ENCODE results near the gene SUPT16H.
"Not testable (repeated sequence)": the region's sequence is repeated elsewhere in the genome, so short reads cannot be mapped to it uniquely, and the experiment has no call there.

The SUPT16H gene

GRCh38 chr14:21384494-21384851 lies 654 bp upstream of the SUPT16H start:
- Mint-ChIP-seq H3K27ac (peak overlapping the region; percentile 97), H3K4me3 (peak overlapping the region; percentile 96), H3K36me3 (ENCODE audit: low read depth) (peaks cover 54% of the 10 kb centered on the region), H3K27me3 (no peaks in the 10 kb centered on the region), H3K4me1 (ENCODE audit: low read depth) (peaks cover 30% of the 10 kb centered on the region), H3K9me3 (no peaks in the 10 kb centered on the region)
- intact Hi-C loops (cut with micrococcal nuclease) = loop anchor here (1.0 kb wide), 2 partner anchors 72 to 115 kb away; partner anchors contain the start of genes CHD8 and HNRNPC

GRCh38 chr14:21382886-21383847 lies 652 bp downstream of the SUPT16H start:
- intact Hi-C loops (cut with micrococcal nuclease) = no loop called here
- H3K4me3 Mint-ChIP-seq = peak overlapping the region; percentile 96
- peak overlapping the region; percentile 97 for H3K27ac Mint-ChIP-seq
- H3K4me1 Mint-ChIP-seq (ENCODE audit: low read depth) = peaks cover 30% of the 10 kb centered on the region
- H3K27me3 Mint-ChIP-seq = no peaks in the 10 kb centered on the region
- H3K9me3 Mint-ChIP-seq = no peaks in the 10 kb centered on the region
- peaks cover 43% of the 10 kb centered on the region for H3K36me3 Mint-ChIP-seq (ENCODE audit: low read depth)

GRCh38 chr14:21382095-21382494 lies 1.7 kb downstream of the SUPT16H start:
- Mint-ChIP-seq H3K27me3 (no peaks in the 10 kb centered on the region), H3K36me3 (ENCODE audit: low read depth) (peaks cover 43% of the 10 kb centered on the region), H3K4me3 (peak overlapping the region; percentile 7), H3K4me1 (ENCODE audit: low read depth) (peaks cover 30% of the 10 kb centered on the region), H3K9me3 (no peaks in the 10 kb centered on the region), H3K27ac (no peak overlapping the region)
- intact Hi-C loops (cut with micrococcal nuclease) = no loop called here

GRCh38 chr14:21379338-21379737 lies 4.5 kb downstream of the SUPT16H start:
- H3K4me3 Mint-ChIP-seq = no peak overlapping the region
- H3K27ac Mint-ChIP-seq = no peak overlapping the region
- H3K9me3 Mint-ChIP-seq = no peaks in the 10 kb centered on the region
- intact Hi-C loops (cut with micrococcal nuclease) = no loop called here
- no peaks in the 10 kb centered on the region for H3K27me3 Mint-ChIP-seq
- peaks cover 37% of the 10 kb centered on the region for H3K36me3 Mint-ChIP-seq (ENCODE audit: low read depth)
- H3K4me1 Mint-ChIP-seq (ENCODE audit: low read depth) = peaks cover 11% of the 10 kb centered on the region

- Mint-ChIP-seq H3K9me3 (no peaks in the 10 kb centered on the region), H3K27ac (no peak overlapping the region), H3K36me3 (ENCODE audit: low read depth) (peaks cover 73% of the 10 kb centered on the region), H3K27me3 (no peaks in the 10 kb centered on the region), H3K4me3 (no peak overlapping the region), H3K4me1 (ENCODE audit: low read depth) (no peaks in the 10 kb centered on the region)
- intact Hi-C loops (cut with micrococcal nuclease) = no loop called here
These were observed 9.8 kb downstream of the SUPT16H start for GRCh38 chr14:21373980-21374379.

- H3K36me3 Mint-ChIP-seq (ENCODE audit: low read depth) = peaks cover 81% of the 10 kb centered on the region
- not testable (repeated sequence) for H3K4me1 Mint-ChIP-seq (ENCODE audit: low read depth)
These were observed 11.0 kb downstream of the SUPT16H start for GRCh38 chr14:21372814-21373213.

DNA sequence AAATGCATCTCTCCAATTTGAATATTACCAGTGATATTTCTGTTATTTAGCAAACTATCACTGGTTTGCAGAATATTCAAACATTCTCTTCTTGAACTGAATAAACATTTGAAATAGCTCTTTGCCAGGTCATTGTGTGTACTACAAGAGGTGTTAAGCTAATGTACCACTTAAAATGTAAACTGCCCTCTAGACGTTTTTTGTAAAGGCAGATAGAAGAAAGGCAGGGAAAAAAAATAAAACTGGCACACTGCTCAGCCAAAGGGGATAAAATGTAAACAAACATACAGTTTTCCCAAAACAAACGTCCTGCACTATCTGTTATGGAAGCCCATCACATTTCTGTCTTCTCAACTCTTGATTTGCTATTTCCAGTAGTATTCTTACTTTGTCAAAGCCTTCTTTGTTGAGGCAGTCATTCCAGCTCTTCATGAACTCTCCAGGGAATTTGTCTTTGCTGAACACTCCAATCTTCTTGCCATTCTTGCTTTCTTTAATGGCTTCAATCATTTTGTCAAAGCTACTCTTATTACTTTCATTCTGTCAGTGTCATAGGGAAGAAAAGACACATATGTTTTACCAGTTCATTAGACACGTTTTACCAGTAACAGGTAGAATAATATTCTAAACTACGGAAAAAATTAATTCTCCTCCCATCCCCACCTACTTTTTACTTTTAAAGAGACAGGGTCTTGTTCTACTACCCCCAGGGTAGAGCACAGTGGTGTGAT lies 13.7 kb downstream of the SUPT16H start:
- intact Hi-C loops (cut with micrococcal nuclease) = no loop called here
- no peak overlapping the region for H3K27ac Mint-ChIP-seq
- H3K36me3 Mint-ChIP-seq (ENCODE audit: low read depth) = peaks cover 90% of the 10 kb centered on the region

More at GRCh38 chr14:21372814-21373213, 11.0 kb downstream of the SUPT16H start:
- H3K4me3 Mint-ChIP-seq; intact Hi-C loops (cut with micrococcal nuclease); H3K27me3 Mint-ChIP-seq; H3K9me3 Mint-ChIP-seq; H3K27ac Mint-ChIP-seq: not testable (repeated sequence)

GRCh38 chr14:21367582-21368144 lies 16.2 kb downstream of the SUPT16H start:
- no peak overlapping the region for H3K27ac Mint-ChIP-seq
- H3K4me3 Mint-ChIP-seq = no peak overlapping the region
- intact Hi-C loops (cut with micrococcal nuclease) = no loop called here
- peaks cover 100% of the 10 kb centered on the region for H3K36me3 Mint-ChIP-seq (ENCODE audit: low read depth)
- no peaks in the 10 kb centered on the region for H3K4me1 Mint-ChIP-seq (ENCODE audit: low read depth)
- no peaks in the 10 kb centered on the region for H3K9me3 Mint-ChIP-seq
- no peaks in the 10 kb centered on the region for H3K27me3 Mint-ChIP-seq

More for the DNA sequence above, 13.7 kb downstream of the SUPT16H start:
- H3K4me1 Mint-ChIP-seq (ENCODE audit: low read depth) = no peaks in the 10 kb centered on the region
- H3K9me3 Mint-ChIP-seq = no peaks in the 10 kb centered on the region
- H3K4me3 Mint-ChIP-seq = no peak overlapping the region
- H3K27me3 Mint-ChIP-seq = no peaks in the 10 kb centered on the region

DNA sequence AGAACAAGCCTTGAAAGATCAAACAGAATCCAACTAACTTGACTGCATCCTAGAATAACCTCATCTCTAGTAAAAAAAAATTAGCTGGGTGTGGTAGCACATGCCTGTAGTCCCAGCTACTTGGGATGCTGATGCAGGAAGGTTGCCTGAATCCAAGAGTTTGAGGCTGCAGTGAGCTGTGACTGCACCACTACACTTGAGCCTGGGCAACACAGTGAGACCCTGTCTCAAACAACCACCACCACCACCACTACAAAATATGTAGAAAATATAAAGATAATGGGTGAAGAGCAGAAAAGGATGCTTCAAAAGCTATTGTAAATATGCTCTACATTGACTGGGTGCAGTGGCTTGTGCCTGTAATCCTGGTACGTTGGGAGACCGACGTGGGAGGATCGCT lies 27.3 kb downstream of the SUPT16H start:
- H3K27me3 Mint-ChIP-seq = no peaks in the 10 kb centered on the region
- intact Hi-C loops (cut with micrococcal nuclease) = no loop called here
- peaks cover 13% of the 10 kb centered on the region for H3K4me1 Mint-ChIP-seq (ENCODE audit: low read depth)
- H3K36me3 Mint-ChIP-seq (ENCODE audit: low read depth) = peaks cover 98% of the 10 kb centered on the region
- no peak overlapping the region for H3K27ac Mint-ChIP-seq
- no peaks in the 10 kb centered on the region for H3K9me3 Mint-ChIP-seq
- H3K4me3 Mint-ChIP-seq = no peak overlapping the region

DNA sequence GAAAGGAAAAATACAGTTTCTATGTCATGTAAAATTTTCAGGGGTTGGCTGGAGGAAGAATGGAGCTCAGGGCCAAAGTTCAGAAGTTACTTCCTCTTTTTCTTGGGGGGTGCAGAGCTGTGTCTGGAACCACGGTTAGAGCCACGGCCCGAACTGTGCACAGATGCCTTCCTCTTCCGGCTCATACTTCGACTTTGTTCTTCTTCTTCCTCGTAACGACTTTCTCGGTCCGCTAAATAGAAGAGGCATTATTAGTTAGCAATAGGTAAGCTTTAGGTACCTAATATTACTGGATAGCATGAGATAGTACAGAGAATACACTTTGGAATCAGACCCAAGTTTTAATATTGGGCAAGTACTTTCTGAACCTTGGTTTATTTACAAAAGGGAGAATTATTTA lies 31.2 kb downstream of the SUPT16H start:
- intact Hi-C loops (cut with micrococcal nuclease) = loop anchor here (5.0 kb wide), 3 partner anchors 45 to 110 kb away; no protein-coding TSS in a partner anchor
- peaks cover 70% of the 10 kb centered on the region for H3K36me3 Mint-ChIP-seq (ENCODE audit: low read depth)

DNA sequence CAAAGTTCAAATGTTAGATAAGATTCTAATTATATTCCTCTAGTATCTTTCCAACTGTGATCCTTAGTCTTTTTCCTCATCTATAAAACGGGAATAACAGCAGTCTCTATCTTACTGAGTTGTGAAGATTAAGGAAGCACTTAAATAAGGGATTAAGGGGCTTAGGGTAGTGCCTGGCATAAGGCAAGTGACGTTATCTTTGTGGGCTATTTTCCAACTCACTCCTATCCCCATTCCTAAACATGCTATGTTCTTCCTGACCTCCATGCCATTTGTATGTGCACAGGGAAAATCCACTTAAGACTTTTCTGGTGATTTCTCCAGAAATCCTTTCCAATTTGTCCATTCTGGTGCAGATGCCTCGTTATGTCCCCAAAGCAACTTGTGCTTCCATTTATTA lies 33.3 kb downstream of the SUPT16H start:
- peaks cover 26% of the 10 kb centered on the region for H3K4me1 Mint-ChIP-seq (ENCODE audit: low read depth)
- peaks cover 49% of the 10 kb centered on the region for H3K36me3 Mint-ChIP-seq (ENCODE audit: low read depth)
- peaks cover 2% of the 10 kb centered on the region for H3K27me3 Mint-ChIP-seq
- no peak overlapping the region for H3K27ac Mint-ChIP-seq
- intact Hi-C loops (cut with micrococcal nuclease) = loop anchor here (5.0 kb wide), 3 partner anchors 43 to 108 kb away; no protein-coding TSS in a partner anchor
- H3K9me3 Mint-ChIP-seq = no peaks in the 10 kb centered on the region
- H3K4me3 Mint-ChIP-seq = no peak overlapping the region

More for the DNA sequence above, 31.2 kb downstream of the SUPT16H start:
- H3K27ac Mint-ChIP-seq = peak overlapping the region; percentile 86
- peaks cover 26% of the 10 kb centered on the region for H3K4me1 Mint-ChIP-seq (ENCODE audit: low read depth)
- peaks cover 2% of the 10 kb centered on the region for H3K27me3 Mint-ChIP-seq
- peak overlapping the region; percentile 7 for H3K4me3 Mint-ChIP-seq
- no peaks in the 10 kb centered on the region for H3K9me3 Mint-ChIP-seq

DNA sequence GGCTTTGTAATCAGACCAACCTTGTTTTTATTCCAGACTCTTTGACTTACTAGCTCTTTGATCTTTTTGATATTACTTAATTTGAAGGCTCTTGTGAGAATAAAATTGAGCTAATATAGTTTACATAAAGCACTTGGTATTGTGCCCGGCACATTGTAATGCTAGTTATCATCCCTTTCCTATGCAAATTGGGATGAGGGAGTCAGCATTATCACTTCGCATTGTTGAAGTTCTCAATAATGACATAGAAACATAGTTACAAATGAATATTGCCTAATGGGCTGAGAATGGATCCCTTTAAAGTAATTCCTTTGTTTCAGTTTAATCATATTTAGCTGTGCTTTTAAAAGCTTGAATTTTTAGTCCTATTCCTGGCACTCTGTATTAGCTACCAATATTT lies 36.6 kb downstream of the SUPT16H start:
- peaks cover 2% of the 10 kb centered on the region for H3K27me3 Mint-ChIP-seq
- no peaks in the 10 kb centered on the region for H3K9me3 Mint-ChIP-seq
- intact Hi-C loops (cut with micrococcal nuclease) = no loop called here
- H3K4me1 Mint-ChIP-seq (ENCODE audit: low read depth) = peaks cover 30% of the 10 kb centered on the region
- no peak overlapping the region for H3K4me3 Mint-ChIP-seq
- no peak overlapping the region for H3K27ac Mint-ChIP-seq
- peaks cover 18% of the 10 kb centered on the region for H3K36me3 Mint-ChIP-seq (ENCODE audit: low read depth)

GRCh38 chr14:21346532-21347135 lies 37.2 kb downstream of the SUPT16H start:
- H3K36me3 Mint-ChIP-seq (ENCODE audit: low read depth) = peaks cover 12% of the 10 kb centered on the region
- no peak overlapping the region for H3K4me3 Mint-ChIP-seq
- H3K4me1 Mint-ChIP-seq (ENCODE audit: low read depth) = peaks cover 24% of the 10 kb centered on the region
- H3K27me3 Mint-ChIP-seq = peaks cover 2% of the 10 kb centered on the region
- H3K9me3 Mint-ChIP-seq = no peaks in the 10 kb centered on the region
- H3K27ac Mint-ChIP-seq = no peak overlapping the region
- intact Hi-C loops (cut with micrococcal nuclease) = no loop called here

All from dendritic cell treated with granulocyte-macrophage colony-stimulating factor and Interleukin-4, amounts not matched to agents 40 ng/mL and 50 ng/mL, for 4 days (primary cell).